ENCODE results near the gene NYAP2. TPM values are rescaled to one million over a fixed set of nuclear protein-coding genes. Genes with fewer than 3 reads are reported as not detected.
A peak's percentile ranks its signal among the peaks of the same experiment; 100 is the strongest.

The NYAP2 gene
- total RNA-seq, 1 donor from 2014 or later = 0.06 TPM

GRCh38 chr2:225484751-225485150 lies 85.2 kb downstream of the NYAP2 start:
- DNase-seq (ENCODE audit: low spot score) = no peak

- DNase-seq (ENCODE audit: low spot score) = no peak
Measured at GRCh38 chr2:225486236-225486635, 86.7 kb downstream of the NYAP2 start.

DNA sequence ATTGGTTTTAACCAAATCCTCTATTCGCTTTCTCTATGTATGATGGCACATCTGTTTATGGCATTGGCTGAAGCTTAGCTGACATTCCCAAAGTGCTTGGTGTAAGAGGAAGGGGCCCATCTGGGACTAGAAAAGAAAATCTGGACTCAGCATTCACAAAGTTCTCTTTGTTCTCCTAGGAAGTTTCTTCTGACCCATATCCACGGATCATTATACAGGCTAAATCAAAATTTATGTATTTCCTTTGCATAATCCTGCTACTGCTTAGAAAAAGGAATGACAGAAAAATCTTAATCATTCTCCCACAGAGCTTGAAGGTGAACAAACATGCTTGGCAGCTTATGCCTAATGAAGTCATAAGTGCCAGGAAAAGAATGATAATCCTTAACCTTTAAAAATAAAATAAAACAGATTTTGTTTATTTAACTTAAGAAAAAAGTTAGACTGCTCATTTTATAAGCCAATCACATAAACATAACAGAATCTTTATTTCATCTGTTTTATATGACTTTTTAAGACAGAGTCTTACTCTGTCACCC lies 88.4 kb downstream of the NYAP2 start:
- DNase-seq (ENCODE audit: low spot score) = no peak

DNA sequence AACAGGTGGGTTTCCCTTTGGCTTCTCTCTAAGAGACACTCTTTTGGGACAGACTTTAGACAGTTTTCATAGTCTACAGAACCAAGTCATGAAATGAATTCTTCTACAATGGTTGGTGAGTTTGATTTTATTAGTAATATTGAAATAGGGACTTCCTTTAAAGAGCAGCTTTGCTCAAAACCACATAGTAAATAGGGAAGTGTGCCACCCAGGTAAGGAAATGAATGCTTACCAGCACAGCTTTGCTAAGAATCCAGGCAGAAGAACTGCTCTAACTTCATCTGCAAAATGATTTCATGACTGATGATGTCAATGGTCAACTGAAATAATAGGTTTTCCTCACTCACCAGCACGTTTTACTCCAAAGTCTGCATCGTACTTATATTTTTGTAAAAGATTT lies 89.2 kb downstream of the NYAP2 start:
- no peak for DNase-seq (ENCODE audit: low spot score)

- DNase-seq (ENCODE audit: low spot score) = no peak
Measured at GRCh38 chr2:225493420-225494099, 94.0 kb downstream of the NYAP2 start.

- DNase-seq (ENCODE audit: low spot score) = no peak
Measured at GRCh38 chr2:225494100-225494459, 94.6 kb downstream of the NYAP2 start.

- no peak for DNase-seq (ENCODE audit: low spot score)
Measured at GRCh38 chr2:225495706-225496105, 96.2 kb downstream of the NYAP2 start.

- no peak for DNase-seq (ENCODE audit: low spot score)
Measured at GRCh38 chr2:225496568-225496967, 97.1 kb downstream of the NYAP2 start.

DNA sequence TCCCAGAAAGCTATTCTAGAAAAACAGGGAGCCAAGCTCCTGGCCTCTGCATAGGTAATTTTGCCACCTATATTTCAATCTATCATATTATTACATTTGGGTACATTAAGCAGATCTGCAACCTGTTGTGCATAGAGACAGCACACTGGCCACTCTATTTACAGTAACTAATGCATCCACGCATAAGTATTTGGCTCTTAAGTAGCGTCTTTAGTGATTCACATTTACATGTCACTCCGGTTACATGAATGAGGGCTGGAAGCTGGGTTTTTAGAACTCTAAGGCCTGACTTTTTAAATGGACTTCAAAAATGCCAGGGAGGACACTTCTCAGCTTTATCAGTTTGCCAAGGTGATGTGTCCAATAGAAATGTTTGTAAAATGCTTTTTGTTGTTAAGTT lies 97.7 kb downstream of the NYAP2 start:
- no peak for DNase-seq (ENCODE audit: low spot score)

DNA sequence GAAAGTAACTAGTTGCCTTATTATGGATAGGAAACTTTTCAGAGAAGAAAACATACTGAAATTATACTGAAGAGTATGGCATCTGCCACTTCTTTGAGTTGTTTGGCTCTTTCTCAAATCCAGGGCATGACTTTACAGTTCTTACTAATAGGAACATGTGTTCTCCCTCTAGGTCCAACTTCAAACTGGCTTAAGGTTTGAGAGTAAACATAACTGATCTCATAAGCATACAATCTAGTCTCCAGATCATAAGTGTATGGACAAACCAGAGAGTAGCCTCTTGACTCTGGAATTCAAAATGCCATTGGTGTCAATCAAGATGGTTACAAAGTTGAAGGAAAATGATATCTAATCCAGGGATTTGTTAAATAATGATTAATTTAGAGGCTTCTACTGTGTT lies 101.5 kb downstream of the NYAP2 start:
- no peak for DNase-seq (ENCODE audit: low spot score)

- no peak for DNase-seq (ENCODE audit: low spot score)
Measured at GRCh38 chr2:225502971-225503370, 103.5 kb downstream of the NYAP2 start.

- DNase-seq (ENCODE audit: low spot score) = no peak
Measured at GRCh38 chr2:225510796-225511195, 111.3 kb downstream of the NYAP2 start.

DNA sequence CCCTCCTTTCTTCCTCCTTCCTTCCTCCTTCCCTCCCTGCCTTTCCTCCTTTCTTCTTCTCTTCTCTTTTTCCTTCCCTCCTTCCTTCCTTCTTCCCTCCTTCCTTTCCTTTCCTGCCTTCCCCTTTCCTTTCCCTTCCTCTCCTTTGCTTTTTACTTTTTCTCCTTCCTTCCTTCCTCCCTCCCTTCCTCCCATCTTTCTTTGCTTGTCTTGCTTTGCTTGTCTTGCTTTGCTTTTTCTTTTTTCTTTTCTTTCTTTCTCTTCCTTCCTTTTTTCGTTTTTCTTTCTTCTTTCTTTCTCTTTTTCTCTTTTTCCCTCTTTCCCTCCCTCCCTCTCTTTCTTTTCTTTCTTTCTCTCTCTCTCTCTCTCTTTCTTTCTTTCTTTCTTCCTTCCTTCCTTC lies 113.0 kb downstream of the NYAP2 start:
- DNase-seq (ENCODE audit: low spot score) = no peak

DNA sequence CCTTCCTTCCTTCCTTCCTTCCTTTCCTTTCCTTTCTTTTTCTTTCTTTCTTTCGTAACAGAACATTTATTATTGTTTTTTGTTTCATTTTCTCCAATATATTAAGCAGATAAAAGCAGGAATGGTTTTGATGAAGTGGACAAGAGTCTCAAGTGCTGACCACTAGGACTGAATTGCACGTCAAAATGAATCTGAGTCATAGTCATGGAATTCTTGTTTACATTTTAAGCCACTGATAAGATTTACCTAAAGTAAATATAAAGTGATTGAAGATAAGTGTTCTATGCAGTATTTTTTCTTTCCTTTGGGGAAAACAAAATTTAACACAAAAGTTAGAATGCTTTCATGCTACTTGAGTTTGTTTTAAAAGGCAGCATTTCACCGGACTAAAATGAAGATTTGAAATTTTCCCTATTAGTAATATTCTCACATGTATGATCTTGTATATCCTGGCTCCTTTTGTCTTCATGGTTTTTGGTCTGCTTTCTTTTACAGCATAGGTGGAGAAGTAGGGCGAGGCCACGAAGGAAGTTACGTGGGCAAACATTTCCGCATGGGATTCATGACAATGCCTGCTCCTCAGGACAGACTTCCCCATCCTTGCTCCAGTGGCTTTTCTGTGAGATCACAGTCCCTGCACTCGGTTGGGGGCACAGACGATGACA lies 113.5 kb downstream of the NYAP2 start:
- no peak for DNase-seq (ENCODE audit: low spot score)

DNA sequence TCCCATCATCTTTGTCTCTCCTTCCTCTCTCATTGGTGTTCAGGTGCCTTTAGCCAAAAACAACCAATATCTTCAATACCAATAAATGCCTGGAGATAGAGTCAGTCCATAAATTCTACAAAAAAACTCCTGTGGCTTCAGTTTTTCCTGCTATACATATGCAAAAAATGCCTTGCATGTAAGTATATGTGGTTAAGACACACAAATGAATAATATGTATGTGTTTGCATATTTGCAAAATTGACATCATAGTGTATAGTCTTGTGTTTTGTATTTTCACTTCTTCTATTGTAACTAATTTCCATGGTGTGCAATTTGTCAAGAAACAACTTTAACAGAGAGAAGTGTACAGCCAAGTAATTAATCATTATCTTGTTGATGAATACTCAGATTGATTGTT lies 115.5 kb downstream of the NYAP2 start:
- no peak for DNase-seq (ENCODE audit: low spot score)

- peak; percentile 51 for DNase-seq (ENCODE audit: low spot score)
Measured at GRCh38 chr2:225526760-225527390, 127.4 kb downstream of the NYAP2 start.

GRCh38 chr2:225531559-225531958 lies 132.0 kb downstream of the NYAP2 start:
- no peak for DNase-seq (ENCODE audit: low spot score)

- no peak for DNase-seq (ENCODE audit: low spot score)
Measured at GRCh38 chr2:225532096-225532495, 132.6 kb downstream of the NYAP2 start.

DNA sequence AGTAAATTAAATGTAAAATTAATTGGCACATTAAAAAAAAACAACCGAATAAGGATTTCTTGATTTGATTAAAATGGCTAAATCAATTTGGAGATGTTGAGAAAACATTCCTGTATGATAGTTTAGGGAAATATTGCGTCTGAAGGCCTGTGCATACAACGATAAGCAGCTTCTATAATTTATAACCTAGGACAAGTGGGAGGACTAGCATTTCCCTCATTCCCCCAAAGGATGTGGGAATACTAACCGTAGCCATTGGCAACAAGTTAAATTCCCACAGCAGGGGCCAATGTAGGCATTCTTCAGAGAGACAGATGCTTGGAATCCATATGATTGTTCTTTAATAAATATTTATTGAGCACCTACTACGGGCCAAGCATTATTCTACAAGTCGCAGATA lies 134.5 kb downstream of the NYAP2 start:
- no peak for DNase-seq (ENCODE audit: low spot score)

DNA sequence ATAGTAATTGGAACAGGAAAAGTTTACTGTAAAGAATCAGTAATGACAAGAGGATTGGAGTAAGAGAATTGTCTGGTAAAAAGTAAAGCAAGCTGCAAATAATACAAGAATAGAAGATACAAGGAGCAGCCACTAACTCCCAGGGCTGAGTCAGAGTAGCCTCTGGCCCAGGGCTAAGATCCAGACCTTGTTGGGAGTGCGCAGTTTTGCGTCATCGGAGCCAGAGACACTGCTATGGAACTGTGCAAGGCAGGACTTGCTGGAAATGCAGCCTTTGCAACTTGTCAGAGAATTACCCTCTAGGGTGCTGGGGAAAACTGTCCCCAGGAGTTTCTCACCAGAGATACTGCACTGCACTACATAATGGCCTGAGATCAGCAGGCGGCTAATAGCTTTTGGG lies 135.2 kb downstream of the NYAP2 start:
- DNase-seq (ENCODE audit: low spot score) = no peak

GRCh38 chr2:225536036-225536435 lies 136.5 kb downstream of the NYAP2 start:
- DNase-seq (ENCODE audit: low spot score) = no peak

DNA sequence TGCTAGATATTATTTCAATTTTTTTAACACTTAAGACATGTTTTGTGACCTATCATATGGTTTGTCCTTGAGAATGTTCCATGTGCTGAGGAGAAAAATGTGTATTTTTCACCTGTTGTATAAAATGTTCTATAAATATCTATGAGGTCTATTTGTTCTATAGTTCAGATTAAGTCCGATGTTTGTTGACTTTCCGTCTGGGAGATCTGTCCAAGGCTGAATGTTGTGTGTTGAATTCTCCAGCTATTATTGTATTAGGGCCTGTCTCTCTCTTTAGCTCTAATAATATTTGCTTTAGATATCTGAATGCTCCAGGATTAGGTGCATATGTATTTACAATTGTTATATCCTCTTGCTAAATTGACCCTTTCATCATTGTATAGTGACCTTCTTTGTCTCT lies 144.1 kb downstream of the NYAP2 start:
- no peak for DNase-seq (ENCODE audit: low spot score)

GRCh38 chr2:225556461-225556860 lies 157.0 kb downstream of the NYAP2 start:
- DNase-seq (ENCODE audit: low spot score) = no peak

Measured in mucosa of gallbladder (tissue), 1 donor.